ENCODE results near the gene DDX24. TPM values are rescaled to one million over a fixed set of nuclear protein-coding genes. Genes with fewer than 3 reads are reported as not detected.

DDX24 gene
- total RNA-seq, 1 experiment from 2014 or later, result 174 TPM

GRCh38 chr14:94112513-94113063 lies 31.6 kb upstream of the DDX24 start (continued):
- TF ChIP-seq PRDM15 (CRISPR knock-in tag; IDR thresholded peaks at IDR 0.05) (no peak), SMAD4 (CRISPR knock-in tag; IDR thresholded peaks at IDR 0.05) (no peak), JAZF1 (CRISPR knock-in tag; IDR thresholded peaks at IDR 0.05) (no peak), E2F1 (CRISPR knock-in tag; IDR thresholded peaks at IDR 0.05) (no peak), ZNF512 (CRISPR knock-in tag; IDR thresholded peaks at IDR 0.05; ENCODE audit: borderline replicate concordance) (no peak), PREB (CRISPR knock-in tag; IDR thresholded peaks at IDR 0.05; ENCODE audit: borderline replicate concordance) (no peak), RELA (CRISPR knock-in tag; IDR thresholded peaks at IDR 0.05; ENCODE audit: borderline replicate concordance) (no peak), IRF1 (CRISPR knock-in tag; IDR thresholded peaks at IDR 0.05) (no peak), ZNF121 (CRISPR knock-in tag; IDR thresholded peaks at IDR 0.05) (no peak), ATF2 (CRISPR knock-in tag; IDR thresholded peaks at IDR 0.05; ENCODE audit: borderline replicate concordance, low read depth) (no peak), HMGA2 (CRISPR knock-in tag; IDR thresholded peaks at IDR 0.05) (no peak), STAT6 (CRISPR knock-in tag; conservative IDR thresholded peaks at IDR 0.05; ENCODE audit: low read depth) (no peak)
- TF ChIP-seq, protein P1, sequence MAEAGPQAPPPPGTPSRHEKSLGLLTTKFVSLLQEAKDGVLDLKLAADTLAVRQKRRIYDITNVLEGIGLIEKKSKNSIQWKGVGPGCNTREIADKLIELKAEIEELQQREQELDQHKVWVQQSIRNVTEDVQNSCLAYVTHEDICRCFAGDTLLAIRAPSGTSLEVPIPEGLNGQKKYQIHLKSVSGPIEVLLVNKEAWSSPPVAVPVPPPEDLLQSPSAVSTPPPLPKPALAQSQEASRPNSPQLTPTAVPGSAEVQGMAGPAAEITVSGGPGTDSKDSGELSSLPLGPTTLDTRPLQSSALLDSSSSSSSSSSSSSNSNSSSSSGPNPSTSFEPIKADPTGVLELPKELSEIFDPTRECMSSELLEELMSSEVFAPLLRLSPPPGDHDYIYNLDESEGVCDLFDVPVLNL (CRISPR knock-in tag; IDR thresholded peaks at IDR 0.05; ENCODE audit: borderline replicate concordance, low read depth), result no peak
- TF ChIP-seq, protein P2, sequence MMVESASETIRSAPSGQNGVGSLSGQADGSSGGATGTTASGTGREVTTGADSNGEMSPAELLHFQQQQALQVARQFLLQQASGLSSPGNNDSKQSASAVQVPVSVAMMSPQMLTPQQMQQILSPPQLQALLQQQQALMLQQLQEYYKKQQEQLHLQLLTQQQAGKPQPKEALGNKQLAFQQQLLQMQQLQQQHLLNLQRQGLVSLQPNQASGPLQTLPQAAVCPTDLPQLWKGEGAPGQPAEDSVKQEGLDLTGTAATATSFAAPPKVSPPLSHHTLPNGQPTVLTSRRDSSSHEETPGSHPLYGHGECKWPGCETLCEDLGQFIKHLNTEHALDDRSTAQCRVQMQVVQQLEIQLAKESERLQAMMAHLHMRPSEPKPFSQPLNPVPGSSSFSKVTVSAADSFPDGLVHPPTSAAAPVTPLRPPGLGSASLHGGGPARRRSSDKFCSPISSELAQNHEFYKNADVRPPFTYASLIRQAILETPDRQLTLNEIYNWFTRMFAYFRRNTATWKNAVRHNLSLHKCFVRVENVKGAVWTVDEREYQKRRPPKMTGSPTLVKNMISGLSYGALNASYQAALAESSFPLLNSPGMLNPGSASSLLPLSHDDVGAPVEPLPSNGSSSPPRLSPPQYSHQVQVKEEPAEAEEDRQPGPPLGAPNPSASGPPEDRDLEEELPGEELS (CRISPR knock-in tag; IDR thresholded peaks at IDR 0.05), result no peak
- TF ChIP-seq, protein P3, sequence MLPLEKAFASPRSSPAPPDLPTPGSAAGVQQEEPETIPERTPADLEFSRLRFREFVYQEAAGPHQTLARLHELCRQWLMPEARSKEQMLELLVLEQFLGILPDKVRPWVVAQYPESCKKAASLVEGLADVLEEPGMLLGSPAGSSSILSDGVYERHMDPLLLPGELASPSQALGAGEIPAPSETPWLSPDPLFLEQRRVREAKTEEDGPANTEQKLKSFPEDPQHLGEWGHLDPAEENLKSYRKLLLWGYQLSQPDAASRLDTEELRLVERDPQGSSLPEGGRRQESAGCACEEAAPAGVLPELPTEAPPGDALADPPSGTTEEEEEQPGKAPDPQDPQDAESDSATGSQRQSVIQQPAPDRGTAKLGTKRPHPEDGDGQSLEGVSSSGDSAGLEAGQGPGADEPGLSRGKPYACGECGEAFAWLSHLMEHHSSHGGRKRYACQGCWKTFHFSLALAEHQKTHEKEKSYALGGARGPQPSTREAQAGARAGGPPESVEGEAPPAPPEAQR (CRISPR knock-in tag; IDR thresholded peaks at IDR 0.05), result no peak

Measured in WTC11 (cell line).